GM18868 (cell line): Measurements from ENCODE around the gene GIGYF2.
"Not testable (repeated sequence)": the region's sequence is repeated elsewhere in the genome, so short reads cannot be mapped to it uniquely, and the experiment has no call there.

Experiments
- ATAC-seq: cut with Tn5 transposase; IDR thresholded peaks from one replicate; pipeline ENCODE4 v1.9.1; 2021; ENCODE audit warnings: mild to moderate bottlenecking, moderate library complexity; ENCODE audit not compliant: unreplicated experiment

The GIGYF2 gene

GRCh38 chr2:232809349-232810124 is 112.4 kb downstream of the GIGYF2 start:
- ATAC-seq: no peak

- ATAC-seq: no peak
These were observed 113.3 kb downstream of the GIGYF2 start for GRCh38 chr2:232810444-232810843.

GRCh38 chr2:232815569-232815968 is 118.4 kb downstream of the GIGYF2 start:
- no peak for ATAC-seq

GRCh38 chr2:232816657-232817056 is 119.5 kb downstream of the GIGYF2 start:
- ATAC-seq: no peak

GRCh38 chr2:232817756-232818155 is 120.6 kb downstream of the GIGYF2 start:
- ATAC-seq: no peak

GRCh38 chr2:232829988-232830387 is 132.9 kb downstream of the GIGYF2 start:
- no peak for ATAC-seq

- ATAC-seq: no peak
These were observed 134.4 kb downstream of the GIGYF2 start for GRCh38 chr2:232831496-232831895.

GRCh38 chr2:232833830-232834229 is 136.7 kb downstream of the GIGYF2 start:
- no peak for ATAC-seq

GRCh38 chr2:232835687-232836208 is 138.6 kb downstream of the GIGYF2 start:
- ATAC-seq: no peak

- ATAC-seq: no peak
These were observed 139.8 kb downstream of the GIGYF2 start for GRCh38 chr2:232836934-232837333.

- ATAC-seq: peak; percentile 65
These were observed 141.3 kb downstream of the GIGYF2 start for GRCh38 chr2:232838406-232838874.

- no peak for ATAC-seq
These were observed 142.4 kb downstream of the GIGYF2 start for GRCh38 chr2:232839411-232840079.

GRCh38 chr2:232842689-232843088 is 145.6 kb downstream of the GIGYF2 start:
- ATAC-seq: no peak

GRCh38 chr2:232843834-232844233 is 146.7 kb downstream of the GIGYF2 start:
- ATAC-seq: no peak

GRCh38 chr2:232846055-232846454 is 148.9 kb downstream of the GIGYF2 start:
- ATAC-seq: no peak

GRCh38 chr2:232850039-232850438 is 152.9 kb downstream of the GIGYF2 start:
- ATAC-seq: no peak

GRCh38 chr2:232852081-232852480 is 154.9 kb downstream of the GIGYF2 start:
- ATAC-seq: not testable (repeated sequence)

GRCh38 chr2:232852676-232853075 is 155.5 kb downstream of the GIGYF2 start:
- no peak for ATAC-seq

GRCh38 chr2:232854082-232854481 is 157.0 kb downstream of the GIGYF2 start:
- ATAC-seq: no peak

- no peak for ATAC-seq
These were observed 160.0 kb downstream of the GIGYF2 start for GRCh38 chr2:232857158-232857563.

GRCh38 chr2:232859385-232859916 is 162.3 kb downstream of the GIGYF2 start:
- ATAC-seq: no peak
